K562 (cell line): ENCODE data around the gene SAV1. TPM values are rescaled to one million over a fixed set of nuclear protein-coding genes. Genes with fewer than 3 reads are reported as not detected.
"Not testable (repeated sequence)": the region's sequence is repeated elsewhere in the genome, so short reads cannot be mapped to it uniquely, and the experiment has no call there.

ENCODE experiments used
- ATAC-seq: fragments of 200-7000 bp; cut with Tn5 transposase; 3 replicates; pipeline ENCODE4 v1.9.1; 2020; ENCODE audit warnings: moderate library complexity
- BruUV-seq: library from RNA; stranded (reverse); fragments of 400-500 nt; replicated peaks from 2 replicates; lab custom pipeline; 2021; lab: Mats Ljungman, UMichigan
- CTCF ChIA-PET: fragments of 300-600 bp; formaldehyde crosslinking; extraction: SDS; loops from one replicate; lab custom pipeline; 2021; ENCODE audit warnings: low intra/inter-chr PET ratio; lab: Yijun Ruan, JAX
- POLR2A ChIA-PET: fragments of 300-600, 350-650 bp; sonication (Branson Sonifier 250); formaldehyde crosslinking; extraction: SDS; loops from one replicate; lab custom pipeline; 2021; ENCODE audit warnings: antibody characterized with exemption, inconsistent platforms; lab: Yijun Ruan, JAX
- DNase-seq, 4 experiments: peaks; one replicate each; pipeline versions ENCODE4 v3.0.0 to v3.0.0-alpha.2; 2011 to 2018; ENCODE audit warnings: low spot score in 3 of 4, mixed read lengths in 3 of 4; ENCODE audit errors: extremely low read depth in 1 of 4
- FAIRE-seq: peaks from 2 replicates; lab custom pipeline; 2011; peaks lifted over from hg19 to GRCh38; lab: Jason Lieb, UNC
- H2AFZ ChIP-seq: 2 replicates; pipeline ENCODE4 v1.6.0; 2011; ENCODE audit warnings: low read depth, low read length, control low read depth, inconsistent platforms
- H3K27ac ChIP-seq: fragments of 200-600 bp; 3 replicates; pipeline ENCODE4 v1.8.0; 2011; ENCODE audit warnings: low read depth, mild to moderate bottlenecking, control low read depth, inconsistent platforms, low read length, moderate library complexity, mixed read lengths; ENCODE audit errors: extremely low read depth
- H3K27me3 ChIP-seq, 2 experiments: fragments of 300-600 bp in 1 of 2; 2 replicates in 1 of 2; 3 replicates in 1 of 2; pipeline versions ENCODE4 v1.6.0 to v1.8.0; 2011; ENCODE audit warnings: inconsistent platforms in 2 of 2, low read length in 2 of 2, mild to moderate bottlenecking in 1 of 2, mixed read lengths in 1 of 2, moderate library complexity in 1 of 2; ENCODE audit not compliant: control insufficient read depth in 2 of 2, insufficient read depth in 2 of 2
- H3K36me3 ChIP-seq: fragments of 300-600 bp; 3 replicates; pipeline ENCODE4 v1.8.0; 2011; ENCODE audit warnings: mild to moderate bottlenecking, low read length, inconsistent platforms; ENCODE audit not compliant: control insufficient read depth, insufficient read depth
- H3K4me1 ChIP-seq, 2 experiments: fragments of 200-600 bp in 1 of 2; replicated peaks in 1 of 2; 2 replicates in 1 of 2; 3 replicates in 1 of 2; pipeline versions ENCODE4 v1.5.1 to v1.8.0; 2011; ENCODE audit warnings: inconsistent platforms in 2 of 2, low read length in 2 of 2, mild to moderate bottlenecking in 1 of 2, mixed read lengths in 1 of 2, moderate library complexity in 1 of 2; ENCODE audit not compliant: control insufficient read depth in 2 of 2, insufficient read depth in 2 of 2
- H3K4me2 ChIP-seq: 2 replicates; pipeline ENCODE4 v1.6.1; 2011; ENCODE audit warnings: low read length, control low read depth, inconsistent platforms, mixed read lengths; ENCODE audit not compliant: insufficient read depth
- H3K4me3 ChIP-seq: fragments of 200-600 bp; sonication (generic), shearing (Covaris generic); 2 replicates; pipeline ENCODE4 v1.5.1; 2016; ENCODE audit warnings: control low read depth, inconsistent platforms
- H3K79me2 ChIP-seq: fragments of 200-600 bp; 3 replicates; pipeline ENCODE4 v1.8.0; 2011; ENCODE audit warnings: low read length, inconsistent platforms; ENCODE audit not compliant: control insufficient read depth, insufficient read depth
- H3K9ac ChIP-seq, 2 experiments: 2 replicates each; pipeline versions ENCODE4 v1.6.0 to v1.6.1; 2011; ENCODE audit warnings: low read depth in 2 of 2, low read length in 2 of 2, control low read depth in 1 of 2, inconsistent platforms in 1 of 2, mild to moderate bottlenecking in 1 of 2, mixed read lengths in 1 of 2; ENCODE audit not compliant: insufficient read depth in 1 of 2
- H3K9me1 ChIP-seq: one replicate; pipeline ENCODE4 v1.6.0; 2011; ENCODE audit warnings: inconsistent platforms, mild to moderate bottlenecking, low read length, moderate library complexity; ENCODE audit not compliant: control insufficient read depth, insufficient read depth
- H3K9me3 ChIP-seq: replicated peaks from 2 replicates; pipeline ENCODE4 v1.5.1; 2011; ENCODE audit warnings: low read depth, low read length, inconsistent platforms; ENCODE audit not compliant: control insufficient read depth, insufficient read depth
- H4K20me1 ChIP-seq: replicated peaks from 2 replicates; pipeline ENCODE4 v1.6.1; 2011; ENCODE audit warnings: low read length, inconsistent platforms, mixed read lengths; ENCODE audit not compliant: control insufficient read depth, insufficient read depth
- ARID1B ChIP-seq: fragments of 450-650 bp; IDR thresholded peaks from 2 replicates; pipeline ENCODE4 v1.6.1; 2016; ENCODE audit warnings: antibody characterized with exemption, mild to moderate bottlenecking, inconsistent platforms
- CBFA2T2 ChIP-seq: fragments of 450-650 bp; conservative IDR thresholded peaks from 2 replicates; pipeline ENCODE4 v1.6.1; 2017; ENCODE audit warnings: mild to moderate bottlenecking
- CBFA2T3 ChIP-seq: fragments of 450-650 bp; IDR thresholded peaks from 2 replicates; pipeline ENCODE4 v1.6.1; 2017
- EP300 ChIP-seq: IDR thresholded peaks from 2 replicates; pipeline ENCODE4 v1.6.1; 2012; ENCODE audit warnings: low read length, improper control_type of control experiment
- ETV5 ChIP-seq: sonication (generic); formaldehyde crosslinking; IDR thresholded peaks from 2 replicates; pipeline ENCODE4 v1.4.0; 2020; ENCODE audit warnings: low read depth, mild to moderate bottlenecking, missing genetic modification reagents
- HDAC1 ChIP-seq, 2 experiments: fragments of 450-650 bp; IDR thresholded peaks; 2 replicates each; pipeline ENCODE4 v1.6.1; 2016 to 2017; ENCODE audit warnings: inconsistent platforms in 1 of 2, mild to moderate bottlenecking in 1 of 2, moderate library complexity in 1 of 2
- HDGF ChIP-seq: fragments of 450-650 bp; IDR thresholded peaks from 2 replicates; pipeline ENCODE4 v1.6.1; 2016
- MAFK ChIP-seq: IDR thresholded peaks from 2 replicates; pipeline ENCODE4 v1.6.1; 2011; ENCODE audit warnings: low read length, improper control_type of control experiment
- NCOR1 ChIP-seq: fragments of 450-650 bp; IDR thresholded peaks from 2 replicates; pipeline ENCODE4 v1.6.1; 2016; ENCODE audit warnings: mild to moderate bottlenecking, moderate library complexity
- RBM34 ChIP-seq: fragments of 200-400 bp; formaldehyde crosslinking; IDR thresholded peaks from 2 replicates; pipeline ENCODE4 v1.6.1; 2018; ENCODE audit warnings: low read length, borderline replicate concordance; ENCODE audit not compliant: insufficient read depth
- SMARCA4 ChIP-seq: fragments of 450-650 bp; IDR thresholded peaks from 2 replicates; pipeline ENCODE4 v1.6.1; 2016
- XRCC3 ChIP-seq: fragments of 450-650 bp; IDR thresholded peaks from 2 replicates; pipeline ENCODE4 v1.6.1; 2017; ENCODE audit warnings: mild to moderate bottlenecking, moderate library complexity
- ZC3H8 ChIP-seq: fragments of 450-650 bp; IDR thresholded peaks from 2 replicates; pipeline ENCODE4 v1.6.1; 2017
- ZNF134 ChIP-seq: fragments of 250-450 bp; sonication (Bioruptor Pico); conservative IDR thresholded peaks from 2 replicates; pipeline ENCODE4 v1.4.0; 2020
- ZNF507 ChIP-seq: conservative IDR thresholded peaks from 2 replicates; pipeline ENCODE4 v1.6.1; 2017; ENCODE audit warnings: missing genetic modification characterization, missing compliant biosample characterization
- ZNF551 ChIP-seq: fragments of 250-450 bp; sonication (Bioruptor Pico); IDR thresholded peaks from 2 replicates; pipeline ENCODE4 v1.5.0; 2021; ENCODE audit warnings: mild to moderate bottlenecking, moderate library complexity
- WGBS: fragments of 100-300 bp; shearing (Covaris generic); methylation state at CpG from one replicate; pipeline ENCODE4 v1.1.6; 2016; ENCODE audit warnings: low coverage, mixed read lengths; ENCODE audit not compliant: insufficient coverage; ENCODE audit errors: missing lambda C conversion rate; 5-methylcytosine and 5-hydroxymethylcytosine counted together
- in situ Hi-C: fragments of 300-500 bp; cut with MboI; formaldehyde crosslinking; loops from 4 replicates; pipeline ENCODE4 v1.15.0; 2018; ENCODE audit warnings: inconsistent platforms, mixed read lengths
- intact Hi-C: fragments of 100-400 bp; cut with micrococcal nuclease; formaldehyde crosslinking; loops from 2 replicates; pipeline ENCODE4 v1.14.2; 2022
- polyA plus RNA-seq, 8 experiments: library from polyadenylated mRNA; depleted of rRNA in 4 of 8; stranded (reverse) in 5 of 8; unstranded in 3 of 8; fragments of >200 nt; fragmentation: Nextera tagmentation in 2 of 8; fragmentation: Illumina TruSeq in 1 of 8; extraction: Ambion mirVana in 2 of 8; extraction: Trizol in 1 of 8; gene quantifications; 2 replicates each; pipeline versions ENCODE4 v1.2.1 to v1.2.3, GENCODE V29; 2011 to 2014; ENCODE audit warnings: inconsistent platforms in 1 of 8, missing spikeins in 1 of 8
- total RNA-seq, 7 experiments: library from RNA; depleted of rRNA in 6 of 7; stranded (reverse); fragments of >200 nt in 6 of 7; fragmentation: Illumina TruSeq in 2 of 7; extraction: Trizol in 2 of 7; gene quantifications; 2 replicates each; pipeline versions ENCODE4 v1.2.1 to v1.2.3, GENCODE V29; 2011 to 2021; ENCODE audit warnings: low replicate concordance in 1 of 7
- TF ChIP-seq, protein P1 (sequence below): IDR thresholded peaks from 2 replicates; pipeline ENCODE4 v1.6.1; 2014; ENCODE audit warnings: antibody characterized with exemption

SAV1 gene
- total and polyA plus RNA-seq, 9 of the 15 experiments (the other 6 are each of a cell fraction or from before 2014, with no cell fraction given): 6.5 to 18.1 (median 16.1) TPM

DNA sequence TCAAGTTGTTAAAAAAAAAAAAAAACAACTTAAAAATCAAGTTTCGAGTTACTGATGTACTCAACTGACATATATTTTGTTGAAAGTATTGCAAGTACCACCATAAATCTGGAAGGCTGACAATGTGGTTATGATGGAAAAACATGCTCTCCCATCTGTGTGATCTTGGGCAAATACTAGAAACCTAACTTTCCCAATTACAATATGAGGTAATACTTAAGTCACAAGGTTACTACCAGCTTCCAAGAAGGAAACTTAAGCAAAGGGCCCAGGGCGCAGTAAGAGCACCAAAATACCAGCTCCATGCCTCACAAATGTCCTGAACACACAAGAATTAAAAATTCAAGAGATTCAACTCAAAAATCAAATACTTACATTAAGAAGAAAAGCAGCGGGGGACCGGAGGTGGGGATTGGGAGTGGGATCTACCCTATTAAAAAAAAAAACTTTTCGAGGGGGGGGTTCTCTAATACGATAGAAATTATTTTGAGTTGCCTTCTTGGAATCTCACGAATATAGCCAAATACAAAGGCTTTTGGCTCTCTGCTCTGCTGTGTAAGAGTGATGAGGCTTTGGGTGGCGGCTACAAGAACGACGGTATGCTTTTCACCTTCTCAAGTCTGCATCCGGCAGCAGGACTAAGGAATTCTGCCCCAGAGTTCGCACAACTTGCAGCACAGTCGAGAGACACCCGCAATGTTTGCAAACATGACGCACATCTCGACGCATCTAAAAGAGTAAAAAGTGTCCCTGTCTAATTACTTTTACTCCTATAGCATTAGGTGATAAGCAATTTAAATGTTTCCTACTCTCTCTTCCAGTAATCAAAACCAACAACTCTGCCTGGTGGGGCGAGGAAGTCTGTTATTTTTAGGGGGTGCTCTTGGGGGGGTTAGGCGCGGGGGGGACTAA is 1.1 kb downstream of the SAV1 start (continued):
- TF ChIP-seq MAFK (no peak), ZNF134 (CRISPR knock-in tag) (no peak), RBM34 (no peak), ZNF551 (CRISPR knock-in tag) (no peak), ETV5 (CRISPR knock-in tag) (no peak), HDGF (no peak), XRCC3 (no peak), ZC3H8 (no peak)
- TF ChIP-seq, protein P1, sequence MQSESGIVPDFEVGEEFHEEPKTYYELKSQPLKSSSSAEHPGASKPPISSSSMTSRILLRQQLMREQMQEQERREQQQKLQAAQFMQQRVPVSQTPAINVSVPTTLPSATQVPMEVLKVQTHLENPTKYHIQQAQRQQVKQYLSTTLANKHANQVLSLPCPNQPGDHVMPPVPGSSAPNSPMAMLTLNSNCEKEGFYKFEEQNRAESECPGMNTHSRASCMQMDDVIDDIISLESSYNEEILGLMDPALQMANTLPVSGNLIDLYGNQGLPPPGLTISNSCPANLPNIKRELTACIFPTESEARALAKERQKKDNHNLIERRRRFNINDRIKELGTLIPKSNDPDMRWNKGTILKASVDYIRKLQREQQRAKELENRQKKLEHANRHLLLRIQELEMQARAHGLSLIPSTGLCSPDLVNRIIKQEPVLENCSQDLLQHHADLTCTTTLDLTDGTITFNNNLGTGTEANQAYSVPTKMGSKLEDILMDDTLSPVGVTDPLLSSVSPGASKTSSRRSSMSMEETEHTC: no peak
- TF ChIP-seq, all 486 proteins: peak for 6

GRCh38 chr14:50665300-50665699 is 2.8 kb downstream of the SAV1 start:
- ATAC-seq: peak; percentile 47
- H3K27me3 ChIP-seq, H3K9me1 ChIP-seq, POLR2A ChIA-PET, in situ Hi-C loops, BruUV-seq, H2AFZ ChIP-seq, CTCF ChIA-PET, H4K20me1 ChIP-seq, intact Hi-C loops, H3K4me1 ChIP-seq, H3K9me3 ChIP-seq: not testable (repeated sequence)
- peak overlapping the region; percentile 2; the same call in 1 of the 2 replicates for H3K4me3 ChIP-seq
- 0% methylated on average over 3 of the region's 5 CpGs for WGBS
- TF ChIP-seq ARID1B (peak; percentile 52; the same call in 1 of the 2 replicates), ZNF507 (tag) (peak; percentile 34; the same call in 1 of the 2 replicates), EP300 (peak; percentile 9; the same call in 1 of the 2 replicates), CBFA2T3 (peak; percentile 46; the same call in 1 of the 2 replicates), SMARCA4 (peak; percentile 35; the same call in 1 of the 2 replicates), CBFA2T2 (0 out of 2 replicates have a peak, but pooled peaks have one; percentile 30), HDAC1 (IDR thresholded peaks at IDR 0.05) (0 out of 4 replicates have a peak, but pooled peaks of 1 of the 2 experiments have one; percentile 32), NCOR1 (0 out of 2 replicates have a peak, but pooled peaks have one; percentile 30)
- H3K27ac ChIP-seq: peak overlapping the region; percentile 18; the same call in 2 of the 3 replicates
- peak overlapping the region; percentile 55 for H3K4me2 ChIP-seq
- peaks cover 28% of the 10 kb centered on the region; the same call in 2 of the 3 replicates for H3K36me3 ChIP-seq
- peak overlapping the region in 1 of 2 experiments; percentile 70; a peak in 2 of 4 replicates for H3K9ac ChIP-seq
- DNase-seq: peak in 1 of 4 experiments; percentile 40
- H3K79me2 ChIP-seq: peaks cover 66% of the 10 kb centered on the region
- peak; percentile 75 for FAIRE-seq
